GM13977 (cell line): ENCODE measurements around the gene MS4A14.

Source experiments
- DNase-seq: peaks from one replicate; pipeline ENCODE4 v3.0.0; 2012; ENCODE audit warnings: low spot score
- in situ Hi-C: fragments of 300-500 bp; cut with MboI; formaldehyde crosslinking; loops from one replicate; pipeline ENCODE4 v1.12.0; 2022; ENCODE audit warnings: low sequenced_read_pairs, low pct_unique_long_range_greater_than_20kb, mixed read lengths, inconsistent platforms; ENCODE audit not compliant: unreplicated experiment
- TF ChIP-seq, protein P1 (sequence below): IDR thresholded peaks from 2 replicates; pipeline ENCODE4 v1.5.1; 2012; ENCODE audit warnings: mild to moderate bottlenecking, control low read depth; ENCODE audit not compliant: insufficient read depth; ENCODE audit errors: extremely low read depth, missing control alignments

Gene MS4A14

DNA sequence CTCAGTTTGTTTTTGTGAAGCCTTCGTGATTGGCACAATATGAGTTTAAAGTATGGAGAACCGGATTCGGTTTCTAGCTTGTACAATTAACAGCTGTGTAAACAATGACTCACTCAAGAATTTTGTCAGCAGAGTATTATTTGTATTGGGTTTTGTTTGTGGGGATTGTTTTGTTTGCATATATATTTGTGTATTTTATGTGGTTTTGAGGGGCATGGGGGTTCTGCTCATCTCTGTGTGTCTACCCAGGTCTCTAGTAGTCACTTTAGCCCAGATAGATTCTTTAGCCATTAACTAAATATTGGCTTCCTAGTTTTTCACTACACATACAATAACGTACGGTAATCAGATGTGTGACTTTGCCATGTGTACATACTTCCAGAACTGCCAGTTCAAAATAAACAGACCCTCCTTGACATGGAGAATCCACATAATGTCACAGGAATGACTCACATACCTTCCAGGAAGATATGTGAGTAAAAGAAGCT lies 25.4 kb upstream of the MS4A14 start:
- in situ Hi-C loops = loop anchor here (25.0 kb wide), 1 partner anchor 391 kb away; the partner anchor contains the start of gene MS4A15
- TF ChIP-seq, protein P1, sequence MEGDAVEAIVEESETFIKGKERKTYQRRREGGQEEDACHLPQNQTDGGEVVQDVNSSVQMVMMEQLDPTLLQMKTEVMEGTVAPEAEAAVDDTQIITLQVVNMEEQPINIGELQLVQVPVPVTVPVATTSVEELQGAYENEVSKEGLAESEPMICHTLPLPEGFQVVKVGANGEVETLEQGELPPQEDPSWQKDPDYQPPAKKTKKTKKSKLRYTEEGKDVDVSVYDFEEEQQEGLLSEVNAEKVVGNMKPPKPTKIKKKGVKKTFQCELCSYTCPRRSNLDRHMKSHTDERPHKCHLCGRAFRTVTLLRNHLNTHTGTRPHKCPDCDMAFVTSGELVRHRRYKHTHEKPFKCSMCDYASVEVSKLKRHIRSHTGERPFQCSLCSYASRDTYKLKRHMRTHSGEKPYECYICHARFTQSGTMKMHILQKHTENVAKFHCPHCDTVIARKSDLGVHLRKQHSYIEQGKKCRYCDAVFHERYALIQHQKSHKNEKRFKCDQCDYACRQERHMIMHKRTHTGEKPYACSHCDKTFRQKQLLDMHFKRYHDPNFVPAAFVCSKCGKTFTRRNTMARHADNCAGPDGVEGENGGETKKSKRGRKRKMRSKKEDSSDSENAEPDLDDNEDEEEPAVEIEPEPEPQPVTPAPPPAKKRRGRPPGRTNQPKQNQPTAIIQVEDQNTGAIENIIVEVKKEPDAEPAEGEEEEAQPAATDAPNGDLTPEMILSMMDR = no peak
- no peak for DNase-seq

DNA sequence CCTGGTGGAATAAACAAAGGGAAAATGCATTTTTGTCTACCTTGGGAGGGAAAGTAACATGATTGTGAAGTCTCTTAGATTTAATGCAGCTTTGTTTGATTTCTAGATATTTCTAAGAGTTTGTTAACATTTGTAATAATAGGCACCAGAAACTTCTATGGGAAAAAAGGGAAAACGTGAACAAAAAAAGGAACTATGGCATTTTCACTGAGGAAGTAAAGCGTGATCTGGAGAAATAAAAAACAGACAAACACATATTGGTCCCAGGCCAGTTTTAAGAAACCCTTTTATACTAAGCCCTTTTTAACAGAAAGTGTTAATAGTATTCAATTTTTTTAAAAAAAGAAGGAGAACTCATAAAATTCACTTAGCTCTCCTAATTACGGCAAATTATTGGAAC lies 24.9 kb upstream of the MS4A14 start:
- TF ChIP-seq, protein P1 = no peak
- no peak for DNase-seq
- in situ Hi-C loops = loop anchor here (25.0 kb wide), 1 partner anchor 391 kb away; the partner anchor contains the start of gene MS4A15

DNA sequence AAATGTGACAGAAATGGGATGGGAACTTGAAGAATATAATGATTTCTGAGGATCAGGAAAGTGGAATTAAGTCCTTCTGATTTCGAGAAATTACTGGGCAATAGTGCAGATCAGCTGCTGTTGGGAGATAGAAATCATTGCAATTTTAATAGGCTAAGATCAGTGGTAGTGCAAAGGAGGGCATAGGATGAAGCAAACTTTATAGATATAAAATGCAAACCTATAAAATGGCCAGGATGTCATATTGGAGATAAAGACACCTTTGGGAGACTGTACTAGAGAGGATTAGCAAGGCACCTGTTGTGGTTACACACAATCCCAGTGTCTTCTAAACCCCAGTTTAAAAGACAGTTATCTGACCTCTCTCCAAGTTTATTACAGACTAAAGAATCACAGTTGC lies 24.4 kb upstream of the MS4A14 start:
- in situ Hi-C loops = loop anchor here (25.0 kb wide), 1 partner anchor 390 kb away; the partner anchor contains the start of gene MS4A15
- TF ChIP-seq, protein P1 = no peak
- DNase-seq = no peak

DNA sequence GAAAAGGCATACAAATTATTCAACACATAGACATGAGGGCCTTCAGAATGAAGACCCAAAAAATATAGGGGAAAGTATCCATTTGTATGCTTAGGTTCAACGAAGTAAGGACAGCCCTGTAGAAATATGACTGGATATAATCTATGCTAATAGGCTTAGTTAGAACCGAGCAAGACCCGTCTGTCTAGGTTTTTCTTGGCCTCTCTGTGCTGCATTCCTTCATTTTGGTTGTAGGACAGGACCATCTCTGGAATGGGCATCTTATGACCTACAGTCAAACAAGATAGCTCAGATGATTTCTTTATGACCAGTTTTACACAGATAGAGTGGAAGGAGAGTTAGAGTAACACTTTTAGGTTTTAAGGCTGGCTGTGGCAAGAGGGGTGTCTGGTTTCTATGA lies 23.5 kb upstream of the MS4A14 start:
- no peak for DNase-seq
- in situ Hi-C loops = loop anchor here (25.0 kb wide), 1 partner anchor 390 kb away; the partner anchor contains the start of gene MS4A15
- TF ChIP-seq, protein P1 = no peak

DNA sequence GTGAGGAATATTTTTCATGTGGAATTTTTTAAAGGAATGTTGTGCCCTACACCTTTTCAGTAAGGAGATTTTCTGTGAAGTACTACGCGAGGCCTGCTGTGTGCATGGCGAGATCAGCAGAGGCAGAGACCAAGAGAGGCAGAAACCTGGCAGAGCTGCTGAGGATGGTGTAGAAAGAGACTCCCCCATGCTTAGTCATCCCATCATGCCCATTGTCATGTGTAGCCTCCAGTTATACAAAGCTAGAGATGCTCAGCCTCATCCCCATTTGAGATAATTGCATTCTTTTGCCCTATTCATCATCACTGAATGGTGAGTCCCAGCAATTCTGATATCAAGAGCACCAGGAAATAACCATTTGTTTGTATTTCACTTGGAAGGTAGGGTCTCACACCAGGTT lies 20.9 kb upstream of the MS4A14 start:
- in situ Hi-C loops = no loop called here
- TF ChIP-seq, protein P1 = no peak

DNA sequence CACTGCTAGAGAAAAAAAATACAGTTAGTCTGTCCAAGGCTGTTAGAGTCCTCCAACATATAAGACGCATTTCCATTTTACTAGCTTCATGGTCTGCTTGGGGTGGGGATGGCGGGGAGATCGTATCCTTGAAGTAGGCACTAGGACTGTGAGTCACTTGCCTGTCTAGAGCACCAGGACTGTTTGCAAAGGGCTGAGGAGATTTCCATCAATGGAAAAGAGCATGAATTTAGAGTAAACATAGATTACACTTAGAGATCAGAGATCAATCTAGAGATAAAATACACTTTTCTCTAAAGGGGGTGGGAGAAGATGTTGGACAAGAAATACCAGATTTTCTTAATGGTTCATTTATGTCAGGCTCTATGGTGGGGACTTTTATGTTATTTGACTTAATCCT lies 19.7 kb upstream of the MS4A14 start:
- in situ Hi-C loops = no loop called here
- TF ChIP-seq, protein P1 = no peak
- DNase-seq = no peak

More for the DNA sequence above, 20.9 kb upstream of the MS4A14 start:
- DNase-seq = no peak
